ENCODE results near the gene PPM1H.

Gene PPM1H

GRCh38 chr12:62793256-62794217 lies 141.4 kb downstream of the PPM1H start:
- CTCF ChIA-PET, result interaction anchor here (0.7 to 8.3 kb wide), 22 partner anchors 10 to 357 kb away, joined by 3 to 90 read pairs (median 4); no protein-coding TSS in a partner anchor
- no peak overlapping the region for H3K27ac ChIP-seq (ENCODE audit: extremely low read depth, low read depth, low read length)
- peaks cover 0 to 6% of the 10 kb centered on the region in 2 experiments; a peak in 1 of 3 replicates for H3K36me3 ChIP-seq (ENCODE audit: control insufficient read depth in 2 of 2, insufficient read depth in 1 of 2, low read length in 2 of 2)
- POLR2A ChIA-PET, result interaction anchor here (1.3 kb wide), 1 partner anchor 190 kb away, joined by 4 read pairs; no protein-coding TSS in a partner anchor
- H3K4me1 ChIP-seq (ENCODE audit: control insufficient read depth, insufficient read depth, low read length), result no peaks in the 10 kb centered on the region; the same call in 1 of the 2 replicates
- H3K9me3 ChIP-seq (ENCODE audit: control insufficient read depth, insufficient read depth, low read depth, low read length), result no peaks in the 10 kb centered on the region
- no peak overlapping the region for H3K4me3 ChIP-seq (ENCODE audit: low read depth, low read length)
- TF ChIP-seq PRDM4 (tag by site-specific recombination; IDR thresholded peaks at IDR 0.05), result no peak
- TF ChIP-seq AEBP2 (tag by site-specific recombination; IDR thresholded peaks at IDR 0.05; ENCODE audit: borderline replicate concordance), result no peak
- TF ChIP-seq ZNF426 (tag by site-specific recombination; IDR thresholded peaks at IDR 0.05), result no peak
- no peak for TF ChIP-seq ZNF404 (tag by site-specific recombination; IDR thresholded peaks at IDR 0.05)
- TF ChIP-seq ZBTB11 (tag by site-specific recombination; conservative IDR thresholded peaks at IDR 0.05; ENCODE audit: low read depth), result no peak
- TF ChIP-seq KLF16 (tag by site-specific recombination; IDR thresholded peaks at IDR 0.05), result no peak
- no peak for TF ChIP-seq ZNF596 (tag by site-specific recombination; IDR thresholded peaks at IDR 0.05)
- TF ChIP-seq ZNF660 (tag by site-specific recombination; IDR thresholded peaks at IDR 0.05), result peak; percentile 70
- TF ChIP-seq ZNF654 (tag by site-specific recombination; IDR thresholded peaks at IDR 0.05; ENCODE audit: low read depth), result peak; percentile 77
- no peak for TF ChIP-seq SP3 (tag by site-specific recombination; IDR thresholded peaks at IDR 0.05)
- TF ChIP-seq ZNF561 (tag by site-specific recombination; IDR thresholded peaks at IDR 0.05; ENCODE audit: borderline replicate concordance), result no peak
- peak; percentile 19; the same call in 1 of the 2 replicates for TF ChIP-seq ZSCAN30 (tag by site-specific recombination; IDR thresholded peaks at IDR 0.05)
- TF ChIP-seq ZBTB7A (tag by site-specific recombination; IDR thresholded peaks at IDR 0.05; ENCODE audit: low read depth), result no peak
- TF ChIP-seq IKZF3 (tag by site-specific recombination; IDR thresholded peaks at IDR 0.05), result peak; percentile 64
- no peak for TF ChIP-seq ZNF280D (tag by site-specific recombination; IDR thresholded peaks at IDR 0.05)
- no peak for TF ChIP-seq ZNF10 (tag by site-specific recombination; IDR thresholded peaks at IDR 0.05)
- TF ChIP-seq HOXD13 (CRISPR knock-in tag; IDR thresholded peaks at IDR 0.05; ENCODE audit: borderline replicate concordance), result no peak
- no peak for TF ChIP-seq ZNF548 (tag by site-specific recombination; IDR thresholded peaks at IDR 0.05)
- TF ChIP-seq ZBTB17 (tag by site-specific recombination; IDR thresholded peaks at IDR 0.05), result peak; percentile 32; the same call in 1 of the 2 replicates
- no peak for TF ChIP-seq ZNF174 (tag by site-specific recombination; IDR thresholded peaks at IDR 0.05)
- no peak for TF ChIP-seq ZNF501 (tag by site-specific recombination; IDR thresholded peaks at IDR 0.05)
- TF ChIP-seq ZNF26 (tag by site-specific recombination; IDR thresholded peaks at IDR 0.05), result no peak
